RKO (cell line): ENCODE data around the gene STH.
"Not testable (repeated sequence)": the region's sequence is repeated elsewhere in the genome, so short reads cannot be mapped to it uniquely, and the experiment has no call there.

Experiments used
- DNase-seq: peaks from one replicate; pipeline ENCODE4 v3.0.0-alpha.2; 2016; ENCODE audit warnings: low spot score

The STH gene

GRCh38 chr17:45998987-45999899 is at the start of gene STH:
Gene STH, plus strand, starts transcription at chr17:45999250. Its CDS starts 30 bp downstream, at chr17:45999280.
- no peak for DNase-seq

- DNase-seq: no peak
These were observed 49.2 kb upstream of the STH start for GRCh38 chr17:45949755-45950320.

GRCh38 chr17:45950888-45951287 is 48.2 kb upstream of the STH start:
- no peak for DNase-seq

- no peak for DNase-seq
These were observed 47.6 kb upstream of the STH start for GRCh38 chr17:45951403-45951802.

GRCh38 chr17:45951941-45952340 is 47.1 kb upstream of the STH start:
- no peak for DNase-seq

- DNase-seq: no peak
These were observed 46.2 kb upstream of the STH start for GRCh38 chr17:45952814-45953320.

- DNase-seq: no peak
These were observed 45.5 kb upstream of the STH start for GRCh38 chr17:45953561-45953960.

- no peak for DNase-seq
These were observed 44.1 kb upstream of the STH start for GRCh38 chr17:45954914-45955313.

- DNase-seq: no peak
These were observed 43.7 kb upstream of the STH start for GRCh38 chr17:45955326-45955725.

- no peak for DNase-seq
These were observed 43.0 kb upstream of the STH start for GRCh38 chr17:45956090-45956489.

- DNase-seq: not testable (repeated sequence)
These were observed 42.3 kb upstream of the STH start for GRCh38 chr17:45956746-45957145.

- no peak for DNase-seq
These were observed 40.7 kb upstream of the STH start for GRCh38 chr17:45958307-45958706.

- DNase-seq: no peak
These were observed 39.9 kb upstream of the STH start for GRCh38 chr17:45958994-45959665.

- no peak for DNase-seq
These were observed 38.7 kb upstream of the STH start for GRCh38 chr17:45960311-45960710.

GRCh38 chr17:45961206-45961605 is 37.8 kb upstream of the STH start:
- DNase-seq: no peak

- no peak for DNase-seq
These were observed 36.7 kb upstream of the STH start for GRCh38 chr17:45962221-45962972.

GRCh38 chr17:45963283-45963682 is 35.8 kb upstream of the STH start:
- no peak for DNase-seq

- DNase-seq: no peak
These were observed 35.2 kb upstream of the STH start for GRCh38 chr17:45963889-45964288.

- no peak for DNase-seq
These were observed 34.4 kb upstream of the STH start for GRCh38 chr17:45964634-45965033.

GRCh38 chr17:45965812-45966211 is 33.2 kb upstream of the STH start:
- no peak for DNase-seq

GRCh38 chr17:45966606-45967280 is 32.3 kb upstream of the STH start:
- no peak for DNase-seq
